ENCODE data around the gene HMG20A.
"Not testable (repeated sequence)": the region's sequence is repeated elsewhere in the genome, so short reads cannot be mapped to it uniquely, and the experiment has no call there.

The HMG20A gene

GRCh38 chr15:77409259-77410156, 11.2 kb upstream of the HMG20A start:
- peak; percentile 2 for DNase-seq

- DNase-seq, result not testable (repeated sequence)
These were observed 10.6 kb upstream of the HMG20A start for GRCh38 chr15:77410157-77410500.

- DNase-seq, result no peak
These were observed 9.7 kb upstream of the HMG20A start for GRCh38 chr15:77410701-77411618.

- no peak for DNase-seq
These were observed 9.1 kb upstream of the HMG20A start for GRCh38 chr15:77411619-77411976.

- DNase-seq, result no peak
These were observed 7.6 kb upstream of the HMG20A start for GRCh38 chr15:77412972-77413698.

GRCh38 chr15:77413699-77414349, 6.9 kb upstream of the HMG20A start:
- DNase-seq, result no peak

- DNase-seq, result no peak
These were observed 5.8 kb upstream of the HMG20A start for GRCh38 chr15:77414789-77415442.

- no peak for DNase-seq
These were observed 5.1 kb upstream of the HMG20A start for GRCh38 chr15:77415450-77416147.

- DNase-seq, result no peak
These were observed 4.6 kb upstream of the HMG20A start for GRCh38 chr15:77416148-77416455.

- no peak for DNase-seq
These were observed 3.7 kb upstream of the HMG20A start for GRCh38 chr15:77416954-77417353.

GRCh38 chr15:77417602-77418001, 3.1 kb upstream of the HMG20A start:
- DNase-seq, result peak; percentile 2

GRCh38 chr15:77418391-77418965, 2.2 kb upstream of the HMG20A start:
- peak; percentile 22 for DNase-seq

GRCh38 chr15:77418966-77419835, 1.5 kb upstream of the HMG20A start:
- peak; percentile 32 for DNase-seq

GRCh38 chr15:77419836-77420609, 665 bp upstream of the HMG20A start, which contains the start of gene PEAK1:
Gene PEAK1 (minus strand): TSS chr15:77420104. CDS start chr15:77181926, 238,178 bp downstream.
- DNase-seq, result peak; percentile 96

- DNase-seq, result no peak
These were observed 647 bp downstream of the HMG20A start for GRCh38 chr15:77421370-77421700.

- no peak for DNase-seq
These were observed 4.4 kb downstream of the HMG20A start for GRCh38 chr15:77425104-77425503.

- DNase-seq, result no peak
These were observed 5.7 kb downstream of the HMG20A start for GRCh38 chr15:77426377-77426776.

GRCh38 chr15:77426871-77427270, 6.2 kb downstream of the HMG20A start:
- no peak for DNase-seq

- DNase-seq, result no peak
These were observed 9.5 kb downstream of the HMG20A start for GRCh38 chr15:77430213-77430612.
